SK-N-SH treated with all-trans-retinoic acid at 6 μM for 48 hours (cell line): ENCODE results near the gene SH3D21.

Source experiments
- ATAC-seq: fragments of 200-7000 bp; cut with Tn5 transposase; 3 replicates; pipeline ENCODE4 v1.9.1; 2020; ENCODE audit warnings: mild to moderate bottlenecking, moderate library complexity
- CREB5 ChIP-seq: fragments of 250-450 bp; sonication (Bioruptor Pico); IDR thresholded peaks from 2 replicates; pipeline ENCODE4 v1.5.1; 2020; ENCODE audit warnings: low read depth, mild to moderate bottlenecking, moderate library complexity
- CSDC2 ChIP-seq: fragments of 250-450 bp; sonication (Bioruptor Pico); IDR thresholded peaks from 2 replicates; pipeline ENCODE4 v1.5.0; 2020; ENCODE audit warnings: mild to moderate bottlenecking, moderate library complexity
- ESRRG ChIP-seq: fragments of 250-450 bp; sonication (Bioruptor Pico); IDR thresholded peaks from 2 replicates; pipeline ENCODE4 v1.6.1; 2021; ENCODE audit warnings: mild to moderate bottlenecking
- ISL1 ChIP-seq: fragments of 250-450 bp; sonication (Bioruptor Pico); IDR thresholded peaks from 2 replicates; pipeline ENCODE4 v2.1.2; 2022; ENCODE audit warnings: mild to moderate bottlenecking, moderate library complexity
- OSR1 ChIP-seq: fragments of 250-450 bp; sonication (Bioruptor Pico); IDR thresholded peaks from 2 replicates; pipeline ENCODE4 v1.8.0; 2022; ENCODE audit warnings: moderate library complexity, mild to moderate bottlenecking, inconsistent platforms
- PPARA ChIP-seq: fragments of 250-450 bp; sonication (Bioruptor Pico); IDR thresholded peaks from 2 replicates; pipeline ENCODE4 v1.5.0; 2020; ENCODE audit warnings: mild to moderate bottlenecking, borderline replicate concordance
- RARB ChIP-seq: fragments of 250-450 bp; sonication (Bioruptor Pico); IDR thresholded peaks from 2 replicates; pipeline ENCODE4 v1.8.0; 2021; ENCODE audit warnings: mild to moderate bottlenecking, moderate library complexity
- SNAI2 ChIP-seq: fragments of 250-450 bp; sonication (Bioruptor Pico); IDR thresholded peaks from 2 replicates; pipeline ENCODE4 v1.5.0; 2020; ENCODE audit warnings: mild to moderate bottlenecking, moderate library complexity
- TCF4 ChIP-seq: fragments of 250-450 bp; sonication (Bioruptor Pico); IDR thresholded peaks from 2 replicates; pipeline ENCODE4 v1.8.0; 2021; ENCODE audit warnings: mild to moderate bottlenecking, moderate library complexity, borderline replicate concordance
- TOX ChIP-seq: fragments of 250-450 bp; sonication (Bioruptor Pico); IDR thresholded peaks from 2 replicates; pipeline ENCODE4 v1.8.0; 2021; ENCODE audit warnings: mild to moderate bottlenecking, moderate library complexity, borderline replicate concordance
- ZFP3 ChIP-seq: fragments of 250-450 bp; sonication (Bioruptor Pico); IDR thresholded peaks from 2 replicates; pipeline ENCODE4 v1.5.0; 2020; ENCODE audit warnings: mild to moderate bottlenecking, moderate library complexity
- ZFP30 ChIP-seq: fragments of 450-650 bp; formaldehyde crosslinking; IDR thresholded peaks from 2 replicates; pipeline ENCODE4 v1.5.0; 2022; ENCODE audit warnings: mild to moderate bottlenecking, moderate library complexity
- ZNF565 ChIP-seq: fragments of 450-650 bp; formaldehyde crosslinking; conservative IDR thresholded peaks from 2 replicates; pipeline ENCODE4 v1.5.0; 2020; ENCODE audit warnings: low read depth, mild to moderate bottlenecking, moderate library complexity
- ZNF70 ChIP-seq: fragments of 450-650 bp; formaldehyde crosslinking; IDR thresholded peaks from 2 replicates; pipeline ENCODE4 v1.5.0; 2020; ENCODE audit warnings: mild to moderate bottlenecking, moderate library complexity
- ZNF8 ChIP-seq: fragments of 450-650 bp; formaldehyde crosslinking; IDR thresholded peaks from 2 replicates; pipeline ENCODE4 v1.5.0; 2020; ENCODE audit warnings: mild to moderate bottlenecking, moderate library complexity
- TF ChIP-seq, protein P1 (sequence below): fragments of 250-450 bp; sonication (Bioruptor Pico); IDR thresholded peaks from 2 replicates; pipeline ENCODE4 v1.8.0; 2020; ENCODE audit warnings: mild to moderate bottlenecking, moderate library complexity, borderline replicate concordance

The SH3D21 gene

GRCh38 chr1:36321119-36321951 is 15.2 kb downstream of the SH3D21 start:
- TF ChIP-seq TCF4 (CRISPR knock-in tag) = peak; percentile 59; the same call in 1 of the 2 replicates
- no peak for TF ChIP-seq ZFP3 (CRISPR knock-in tag)
- ATAC-seq = peak; percentile 1; the same call in 1 of the 3 replicates

- TF ChIP-seq ISL1 = no peak
- TF ChIP-seq PPARA (CRISPR knock-in tag) = no peak
- no peak for TF ChIP-seq ZNF565 (CRISPR knock-in tag)
- TF ChIP-seq ZFP3 (CRISPR knock-in tag) = no peak
- no peak for TF ChIP-seq CSDC2 (CRISPR knock-in tag)
- TF ChIP-seq RARB (CRISPR knock-in tag) = no peak
- TF ChIP-seq CREB5 (CRISPR knock-in tag) = no peak
- no peak for ATAC-seq
Measured at GRCh38 chr1:36322041-36322785, 16.0 kb downstream of the SH3D21 start.

DNA sequence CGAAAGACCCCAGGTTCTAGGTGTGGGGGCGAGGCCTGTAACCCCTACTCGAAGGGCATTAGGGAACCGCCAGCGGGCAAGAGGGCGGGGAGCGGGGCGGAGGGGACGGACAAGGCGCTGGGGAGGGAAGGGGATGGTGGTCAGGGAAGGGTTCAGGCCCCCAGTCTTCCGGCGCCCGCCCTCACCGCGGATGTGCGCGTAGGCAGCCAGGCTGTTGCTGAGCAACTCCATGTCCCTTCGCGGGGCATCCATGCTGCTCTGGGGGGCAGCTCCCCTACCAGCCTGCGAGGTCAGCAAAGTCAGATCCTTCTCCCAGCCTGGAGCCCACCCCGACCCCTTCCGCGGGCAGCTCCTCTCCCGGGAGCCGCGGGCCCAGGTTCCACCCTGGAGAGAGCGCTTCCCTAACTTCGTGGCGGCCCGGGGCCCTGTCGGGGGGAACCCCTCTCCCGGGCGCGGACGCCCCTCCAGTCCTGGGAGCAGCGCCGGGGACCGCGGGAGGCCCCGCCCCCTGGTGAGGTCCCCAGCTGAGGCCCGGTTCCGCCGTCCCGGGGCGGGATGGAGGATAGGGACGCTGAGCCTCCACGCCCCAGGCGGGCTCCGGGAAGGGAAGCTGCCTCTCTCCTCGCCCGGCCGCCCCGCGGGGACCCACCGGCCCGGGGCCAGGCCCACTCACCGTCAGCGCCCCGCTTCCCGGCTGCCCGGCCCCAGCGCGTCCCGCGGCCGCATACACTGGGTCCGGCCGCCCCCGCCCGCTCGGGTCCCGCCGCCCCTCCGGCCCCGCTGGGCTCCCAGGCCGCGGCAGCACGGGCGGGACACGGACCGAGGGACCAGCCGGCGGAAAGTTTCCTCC is 16.8 kb downstream of the SH3D21 start:
- peak; percentile 50 for ATAC-seq
- TF ChIP-seq TOX (CRISPR knock-in tag) = no peak
- no peak for TF ChIP-seq ZNF70 (CRISPR knock-in tag)
- TF ChIP-seq ZFP3 (CRISPR knock-in tag) = no peak
- no peak for TF ChIP-seq OSR1 (CRISPR knock-in tag)
- TF ChIP-seq SNAI2 (CRISPR knock-in tag) = no peak
- no peak for TF ChIP-seq CREB5 (CRISPR knock-in tag)
- TF ChIP-seq ISL1 = no peak
- TF ChIP-seq ZNF8 (CRISPR knock-in tag) = no peak
- TF ChIP-seq ESRRG (CRISPR knock-in tag) = no peak; the same call in 1 of the 2 replicates
- TF ChIP-seq CSDC2 (CRISPR knock-in tag) = no peak
- TF ChIP-seq ZFP30 (CRISPR knock-in tag) = no peak
- TF ChIP-seq RARB (CRISPR knock-in tag) = no peak

DNA sequence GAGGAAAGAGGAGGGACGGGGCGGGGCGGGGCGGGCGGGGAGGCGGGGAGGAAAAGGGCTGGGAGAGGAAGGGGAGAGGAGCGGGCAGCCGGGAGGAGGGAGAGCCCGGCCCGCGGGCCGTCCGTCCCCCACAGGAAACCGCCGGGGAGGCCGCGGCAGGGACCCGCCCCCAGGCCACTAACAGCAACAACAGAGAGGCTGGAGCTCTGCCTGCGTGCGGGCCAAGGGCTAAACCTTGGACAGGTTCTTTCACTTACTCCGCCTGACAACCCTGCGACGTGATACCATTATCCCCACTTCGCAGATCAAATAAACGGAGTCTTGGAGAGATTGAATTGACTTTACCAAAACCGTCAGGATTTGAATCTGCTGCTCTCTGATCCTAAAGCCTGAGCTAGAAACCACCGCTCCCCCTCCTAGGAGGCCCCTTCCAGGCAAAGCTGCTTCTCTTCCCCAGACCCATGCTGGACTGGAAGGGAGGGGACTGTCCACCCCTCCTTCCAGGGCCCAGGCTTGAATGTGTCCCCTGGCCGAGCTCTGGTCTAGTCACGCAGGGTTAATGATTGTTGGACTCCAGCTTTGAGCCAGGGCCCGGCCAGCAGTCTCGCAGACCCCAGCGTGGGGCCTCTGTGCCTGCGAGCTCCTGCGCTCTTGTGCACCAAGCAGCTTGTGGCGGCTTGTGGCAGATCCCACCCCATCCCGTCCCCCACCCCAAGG is 17.6 kb downstream of the SH3D21 start, which contains the start of gene EVA1B:
Gene EVA1B, minus strand, starts transcription at position 10 of the 717 bp plus-strand sequence. CDS start 608 bp downstream, outside the sequence.
- peak; percentile 67 for ATAC-seq
- no peak for TF ChIP-seq ZFP3 (CRISPR knock-in tag)
- TF ChIP-seq RARB (CRISPR knock-in tag) = no peak
- TF ChIP-seq CSDC2 (CRISPR knock-in tag) = no peak
- TF ChIP-seq PPARA (CRISPR knock-in tag) = no peak
- TF ChIP-seq ZNF565 (CRISPR knock-in tag) = no peak

DNA sequence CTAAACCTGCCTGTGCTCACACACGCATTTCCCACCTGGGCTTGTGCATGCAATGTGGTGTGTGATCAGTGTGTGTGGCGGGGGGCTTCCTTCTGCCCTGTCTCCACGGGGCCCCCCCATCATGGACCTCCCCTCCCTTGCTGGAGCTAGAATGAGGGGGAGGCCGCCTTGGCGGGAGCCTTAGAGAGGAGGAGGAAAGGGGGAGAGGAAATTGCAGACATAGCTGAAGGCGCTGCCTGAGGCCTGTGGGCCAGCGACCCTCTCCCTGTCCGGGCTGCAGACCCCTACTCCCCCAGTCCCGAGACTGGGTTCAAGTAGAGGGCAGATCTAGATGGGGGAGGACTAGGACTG is 18.2 kb downstream of the SH3D21 start:
- ATAC-seq = no peak
- TF ChIP-seq, protein P1, sequence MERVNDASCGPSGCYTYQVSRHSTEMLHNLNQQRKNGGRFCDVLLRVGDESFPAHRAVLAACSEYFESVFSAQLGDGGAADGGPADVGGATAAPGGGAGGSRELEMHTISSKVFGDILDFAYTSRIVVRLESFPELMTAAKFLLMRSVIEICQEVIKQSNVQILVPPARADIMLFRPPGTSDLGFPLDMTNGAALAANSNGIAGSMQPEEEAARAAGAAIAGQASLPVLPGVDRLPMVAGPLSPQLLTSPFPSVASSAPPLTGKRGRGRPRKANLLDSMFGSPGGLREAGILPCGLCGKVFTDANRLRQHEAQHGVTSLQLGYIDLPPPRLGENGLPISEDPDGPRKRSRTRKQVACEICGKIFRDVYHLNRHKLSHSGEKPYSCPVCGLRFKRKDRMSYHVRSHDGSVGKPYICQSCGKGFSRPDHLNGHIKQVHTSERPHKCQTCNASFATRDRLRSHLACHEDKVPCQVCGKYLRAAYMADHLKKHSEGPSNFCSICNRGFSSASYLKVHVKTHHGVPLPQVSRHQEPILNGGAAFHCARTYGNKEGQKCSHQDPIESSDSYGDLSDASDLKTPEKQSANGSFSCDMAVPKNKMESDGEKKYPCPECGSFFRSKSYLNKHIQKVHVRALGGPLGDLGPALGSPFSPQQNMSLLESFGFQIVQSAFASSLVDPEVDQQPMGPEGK (CRISPR knock-in tag) = no peak
- TF ChIP-seq PPARA (CRISPR knock-in tag) = no peak
